ENCODE data around the gene APOBEC3A.

Gene APOBEC3A

GRCh38 chr22:38957808-38958650 is 620 bp downstream of the APOBEC3A start:
- TF ChIP-seq POLR2AphosphoS5 (IDR thresholded peaks at IDR 0.05; ENCODE audit: low read depth, low read length) (no peak), REST (IDR thresholded peaks at IDR 0.05; ENCODE audit: insufficient read depth in 1 of 2, low read depth in 2 of 2, low read length in 2 of 2) (no peak), SIN3A (IDR thresholded peaks at IDR 0.05; ENCODE audit: borderline replicate concordance, insufficient read depth, low read length) (no peak), TAF1 (IDR thresholded peaks at IDR 0.05; ENCODE audit: borderline replicate concordance, insufficient read depth, low read length) (no peak)

GRCh38 chr22:38959590-38959989 is 2.2 kb downstream of the APOBEC3A start:
- TF ChIP-seq FOXP2 (optimal IDR thresholded peaks at IDR 0.05; ENCODE audit: borderline replicate concordance, extremely low read depth, extremely low read length, insufficient read depth) (no peak), TAF1 (IDR thresholded peaks at IDR 0.05; ENCODE audit: borderline replicate concordance, insufficient read depth, low read length) (no peak), REST (IDR thresholded peaks at IDR 0.05; ENCODE audit: insufficient read depth in 1 of 2, low read depth in 2 of 2, low read length in 2 of 2) (no peak), POLR2AphosphoS5 (IDR thresholded peaks at IDR 0.05; ENCODE audit: low read depth, low read length) (no peak), SIN3A (IDR thresholded peaks at IDR 0.05; ENCODE audit: borderline replicate concordance, insufficient read depth, low read length) (no peak)

GRCh38 chr22:38963872-38964271 is 6.5 kb downstream of the APOBEC3A start:
- TF ChIP-seq POLR2AphosphoS5 (IDR thresholded peaks at IDR 0.05; ENCODE audit: low read depth, low read length) (no peak), SIN3A (IDR thresholded peaks at IDR 0.05; ENCODE audit: borderline replicate concordance, insufficient read depth, low read length) (no peak), REST (IDR thresholded peaks at IDR 0.05; ENCODE audit: insufficient read depth in 1 of 2, low read depth in 2 of 2, low read length in 2 of 2) (no peak), TAF1 (IDR thresholded peaks at IDR 0.05; ENCODE audit: borderline replicate concordance, insufficient read depth, low read length) (no peak), FOXP2 (optimal IDR thresholded peaks at IDR 0.05; ENCODE audit: borderline replicate concordance, extremely low read depth, extremely low read length, insufficient read depth) (no peak)

- no peak for TF ChIP-seq REST (IDR thresholded peaks at IDR 0.05; ENCODE audit: insufficient read depth in 1 of 2, low read depth in 2 of 2, low read length in 2 of 2)
- no peak for TF ChIP-seq POLR2AphosphoS5 (IDR thresholded peaks at IDR 0.05; ENCODE audit: low read depth, low read length)
- TF ChIP-seq SIN3A (IDR thresholded peaks at IDR 0.05; ENCODE audit: borderline replicate concordance, insufficient read depth, low read length): no peak
- no peak for TF ChIP-seq TAF1 (IDR thresholded peaks at IDR 0.05; ENCODE audit: borderline replicate concordance, insufficient read depth, low read length)
Observed at GRCh38 chr22:38964306-38964705, 6.9 kb downstream of the APOBEC3A start.
